Spinal cord (tissue), 10 donors: ENCODE results near the gene SPATA3. TPM values are rescaled to one million over a fixed set of nuclear protein-coding genes. Genes with fewer than 3 reads are reported as not detected.
A peak's percentile ranks its signal among the peaks of the same experiment; 100 is the strongest.
"Not testable (repeated sequence)": the region's sequence is repeated elsewhere in the genome, so short reads cannot be mapped to it uniquely, and the experiment has no call there.

Experiments used
- DNase-seq, 6 donors: peaks; one replicate each; pipeline versions ENCODE4 v3.0.0 to v3.0.0-alpha.2; 2013 to 2015; ENCODE audit warnings: low spot score in 6 of 6, low read depth in 4 of 6
- H3K27ac ChIP-seq: one replicate; pipeline ENCODE4 v1.5.1; 2013; ENCODE audit warnings: low read depth, low read length, control low read depth
- H3K27me3 ChIP-seq: one replicate; pipeline ENCODE4 v1.6.1; 2013; ENCODE audit warnings: low read length; ENCODE audit not compliant: control insufficient read depth, insufficient read depth
- H3K36me3 ChIP-seq: one replicate; pipeline ENCODE4 v1.6.1; 2013; ENCODE audit warnings: low read length; ENCODE audit not compliant: control insufficient read depth, insufficient read depth
- H3K4me1 ChIP-seq: one replicate; pipeline ENCODE4 v1.6.1; 2013; ENCODE audit warnings: low read length; ENCODE audit not compliant: control insufficient read depth, insufficient read depth
- H3K4me3 ChIP-seq: one replicate; pipeline ENCODE4 v1.5.1; 2013; ENCODE audit warnings: low read depth, low read length, control low read depth
- H3K9me3 ChIP-seq: one replicate; pipeline ENCODE4 v1.6.1; 2013; ENCODE audit warnings: low read length; ENCODE audit not compliant: control insufficient read depth, insufficient read depth
- WGBS: methylation state at CpG from one replicate; pipeline ENCODE4 v1.1.5; 2013; ENCODE audit warnings: missing lambda C conversion rate; ENCODE audit not compliant: insufficient coverage; 5-methylcytosine and 5-hydroxymethylcytosine counted together
- polyA plus RNA-seq, 2 donors: library from polyadenylated mRNA; unstranded; fragments of 120-200 nt; gene quantifications; one replicate each; pipeline ENCODE4 v1.2.1, GENCODE V29; 2013; ENCODE audit not compliant: insufficient read length in 2 of 2
- total RNA-seq, 2 donors: library from RNA; depleted of rRNA in 1 of 2; stranded (reverse); fragments of 120-200 nt in 1 of 2; fragments of >200 nt in 1 of 2; gene quantifications; one replicate each; pipeline versions ENCODE4 v1.2.3 to v1.2.4, GENCODE V29; 2013 to 2014
- donor health status: healthy.

The SPATA3 gene
- total and polyA plus RNA-seq, 4 donors: not detected

- 75% methylated on average over 2 of the region's 6 CpGs for WGBS
- H3K9me3 ChIP-seq: no peaks in the 10 kb centered on the region
- no peak for DNase-seq
- peak overlapping the region; percentile 87 for H3K27ac ChIP-seq
- H3K36me3 ChIP-seq: no peaks in the 10 kb centered on the region
- peaks cover 43% of the 10 kb centered on the region for H3K4me1 ChIP-seq
- no peaks in the 10 kb centered on the region for H3K27me3 ChIP-seq
- no peak overlapping the region for H3K4me3 ChIP-seq
Observed at GRCh38 chr2:231016566-231017230, 20.8 kb downstream of the SPATA3 start.

- WGBS: 32% methylated on average over 3 of the region's 4 CpGs
- no peaks in the 10 kb centered on the region for H3K36me3 ChIP-seq
- H3K4me1 ChIP-seq: peaks cover 38% of the 10 kb centered on the region
- H3K27me3 ChIP-seq: no peaks in the 10 kb centered on the region
- H3K9me3 ChIP-seq: no peaks in the 10 kb centered on the region
- no peak overlapping the region for H3K4me3 ChIP-seq
- H3K27ac ChIP-seq: peak overlapping the region; percentile 87
- DNase-seq: peak in 3 of 6 donors; percentile 68 to 90 (median 86)
Observed at GRCh38 chr2:231017231-231017598, 21.3 kb downstream of the SPATA3 start.

GRCh38 chr2:231018184-231018583 is 22.3 kb downstream of the SPATA3 start:
- no peaks in the 10 kb centered on the region for H3K27me3 ChIP-seq
- no peak overlapping the region for H3K4me3 ChIP-seq
- H3K36me3 ChIP-seq: no peaks in the 10 kb centered on the region
- WGBS: 89% methylated on average over 3 of the region's 3 CpGs
- H3K9me3 ChIP-seq: no peaks in the 10 kb centered on the region
- no peak overlapping the region for H3K27ac ChIP-seq
- no peak for DNase-seq
- peaks cover 29% of the 10 kb centered on the region for H3K4me1 ChIP-seq

- WGBS: 83% methylated on average over 2 of the region's 3 CpGs
- H3K4me3 ChIP-seq, H3K36me3 ChIP-seq, H3K9me3 ChIP-seq, H3K27ac ChIP-seq, H3K4me1 ChIP-seq, H3K27me3 ChIP-seq, DNase-seq: not testable (repeated sequence)
Observed at GRCh38 chr2:231025059-231025458, 29.1 kb downstream of the SPATA3 start.

GRCh38 chr2:231028889-231029288 is 33.0 kb downstream of the SPATA3 start:
- Histone ChIP-seq H3K4me1 (no peaks in the 10 kb centered on the region), H3K27me3 (peaks cover 2% of the 10 kb centered on the region)
- no peak for DNase-seq

GRCh38 chr2:231029563-231029962 is 33.6 kb downstream of the SPATA3 start:
- Histone ChIP-seq H3K27me3 (peaks cover 2% of the 10 kb centered on the region), H3K4me1 (no peaks in the 10 kb centered on the region), H3K36me3 (no peaks in the 10 kb centered on the region), H3K9me3 (no peaks in the 10 kb centered on the region), H3K27ac (no peak overlapping the region), H3K4me3 (no peak overlapping the region)
- DNase-seq: no peak
- WGBS: 74% methylated on average over 7 of the region's 9 CpGs

More at GRCh38 chr2:231028889-231029288, 33.0 kb downstream of the SPATA3 start:
- Histone ChIP-seq H3K36me3 (no peaks in the 10 kb centered on the region), H3K4me3 (no peak overlapping the region), H3K27ac (no peak overlapping the region), H3K9me3 (no peaks in the 10 kb centered on the region)

GRCh38 chr2:231030725-231031124 is 34.8 kb downstream of the SPATA3 start:
- no peaks in the 10 kb centered on the region for H3K4me1 ChIP-seq
- WGBS: 92% methylated on average over 2 of the region's 3 CpGs
- peaks cover 5% of the 10 kb centered on the region for H3K27me3 ChIP-seq

GRCh38 chr2:231032575-231033140 is 36.7 kb downstream of the SPATA3 start:
- 67% methylated on average over 4 of the region's 5 CpGs for WGBS
- H3K4me1 ChIP-seq: peaks cover 2% of the 10 kb centered on the region
- H3K36me3 ChIP-seq: no peaks in the 10 kb centered on the region
- H3K27me3 ChIP-seq: peaks cover 7% of the 10 kb centered on the region
- no peak overlapping the region for H3K27ac ChIP-seq
- no peak overlapping the region for H3K4me3 ChIP-seq
- no peak for DNase-seq
- H3K9me3 ChIP-seq: no peaks in the 10 kb centered on the region

More at GRCh38 chr2:231030725-231031124, 34.8 kb downstream of the SPATA3 start:
- no peaks in the 10 kb centered on the region for H3K9me3 ChIP-seq
- H3K4me3 ChIP-seq: no peak overlapping the region
- H3K27ac ChIP-seq: no peak overlapping the region
- no peaks in the 10 kb centered on the region for H3K36me3 ChIP-seq
- no peak for DNase-seq

- Histone ChIP-seq H3K9me3 (no peaks in the 10 kb centered on the region), H3K27ac (no peak overlapping the region), H3K27me3 (peaks cover 7% of the 10 kb centered on the region), H3K4me1 (peaks cover 3% of the 10 kb centered on the region), H3K36me3 (no peaks in the 10 kb centered on the region), H3K4me3 (no peak overlapping the region)
- WGBS: 49% methylated on average over 2 of the region's 11 CpGs
- no peak for DNase-seq
Observed at GRCh38 chr2:231033147-231034132, 37.5 kb downstream of the SPATA3 start.
